Endothelial cell of umbilical vein (primary cell): ENCODE data around the gene FBXL19.

Experiments
- CTCF ChIP-seq, 2 donors: IDR thresholded peaks; 1 replicate in 1 of 2; 2 replicates in 1 of 2; pipeline ENCODE4 v1.5.1; 2011; ENCODE audit warnings: low read length in 2 of 2, mild to moderate bottlenecking in 2 of 2, moderate library complexity in 2 of 2, control low read depth in 1 of 2, inconsistent platforms in 1 of 2, low read depth in 1 of 2; ENCODE audit not compliant: insufficient read depth in 1 of 2; ENCODE audit errors: extremely low read depth in 1 of 2
- POLR2A ChIP-seq: IDR thresholded peaks from 2 replicates; pipeline ENCODE4 v1.6.1; 2012; ENCODE audit warnings: low read depth, mild to moderate bottlenecking, control low read depth, low read length

DNA sequence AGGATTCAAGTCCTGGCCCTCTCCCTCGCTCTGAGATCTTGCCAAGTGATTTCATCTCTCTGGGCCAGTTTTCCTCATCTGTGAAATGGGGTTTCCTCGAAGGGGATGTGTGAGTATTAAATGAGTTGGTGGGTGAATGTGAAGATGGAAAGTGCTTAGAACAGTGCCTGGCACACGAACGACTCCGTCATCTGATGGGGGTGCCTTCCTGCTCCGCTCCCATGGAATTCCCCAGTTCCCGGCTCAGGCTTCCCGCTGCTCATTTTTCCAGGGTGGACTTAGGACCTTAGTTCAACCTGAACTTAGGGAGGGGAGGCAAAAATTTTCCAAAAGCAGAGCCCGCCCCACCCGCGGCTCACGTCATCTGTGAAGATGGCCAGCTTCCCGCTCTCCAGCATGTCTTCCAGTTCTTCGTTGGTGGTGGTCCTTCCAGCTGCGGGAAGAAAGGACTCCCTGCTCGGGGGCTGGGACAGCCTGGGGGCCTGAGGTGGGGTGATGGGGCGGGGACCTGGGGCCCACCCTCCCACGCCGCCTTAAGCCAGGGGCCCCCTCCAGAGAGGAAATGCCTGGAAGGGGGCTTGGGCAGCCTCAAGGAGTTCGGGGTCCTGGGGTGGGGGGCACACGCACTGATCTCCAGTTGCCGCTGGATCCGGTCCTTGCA lies 73.1 kb downstream of the FBXL19 start:
- TF ChIP-seq CTCF (IDR thresholded peaks at IDR 0.05; ENCODE audit: extremely low read depth in 1 of 2, insufficient read depth in 1 of 2, low read depth in 1 of 2, low read length in 2 of 2) (no peak), POLR2A (no peak)
